GM18520 (cell line): Measurements from ENCODE around the gene SEC24D.

ENCODE experiments used
- ATAC-seq: cut with Tn5 transposase; IDR thresholded peaks from one replicate; pipeline ENCODE4 v1.9.1; 2021; ENCODE audit not compliant: unreplicated experiment

Gene SEC24D

GRCh38 chr4:118753685-118754084, 82.2 kb downstream of the SEC24D start:
- ATAC-seq, result no peak

- no peak for ATAC-seq
These were observed 82.8 kb downstream of the SEC24D start for GRCh38 chr4:118753096-118753495.

GRCh38 chr4:118752551-118752950, 83.4 kb downstream of the SEC24D start:
- no peak for ATAC-seq

GRCh38 chr4:118751629-118752323, 84.2 kb downstream of the SEC24D start:
- no peak for ATAC-seq

- ATAC-seq, result no peak
These were observed 86.5 kb downstream of the SEC24D start for GRCh38 chr4:118749347-118749988.

- ATAC-seq, result no peak
These were observed 89.5 kb downstream of the SEC24D start for GRCh38 chr4:118746251-118746919.

GRCh38 chr4:118745357-118745756, 90.6 kb downstream of the SEC24D start:
- ATAC-seq, result no peak

- no peak for ATAC-seq
These were observed 92.1 kb downstream of the SEC24D start for GRCh38 chr4:118743867-118744266.

- no peak for ATAC-seq
These were observed 93.9 kb downstream of the SEC24D start for GRCh38 chr4:118742050-118742449.

GRCh38 chr4:118741301-118741855, 94.5 kb downstream of the SEC24D start:
- no peak for ATAC-seq

GRCh38 chr4:118740869-118741268, 95.1 kb downstream of the SEC24D start:
- no peak for ATAC-seq

- ATAC-seq, result no peak
These were observed 96.8 kb downstream of the SEC24D start for GRCh38 chr4:118739022-118739713.

GRCh38 chr4:118738090-118738489, 97.8 kb downstream of the SEC24D start:
- no peak for ATAC-seq

GRCh38 chr4:118736900-118737299, 99.0 kb downstream of the SEC24D start:
- ATAC-seq, result no peak

GRCh38 chr4:118734491-118735205, 101.3 kb downstream of the SEC24D start:
- ATAC-seq, result no peak

GRCh38 chr4:118732591-118733330, 103.2 kb downstream of the SEC24D start:
- no peak for ATAC-seq

- ATAC-seq, result no peak
These were observed 105.2 kb downstream of the SEC24D start for GRCh38 chr4:118730683-118731082.

GRCh38 chr4:118729287-118730286, 106.3 kb downstream of the SEC24D start:
- ATAC-seq, result no peak

GRCh38 chr4:118727360-118727759, 108.6 kb downstream of the SEC24D start:
- peak; percentile 28 for ATAC-seq
